OCI-LY7 (cell line): Measurements from ENCODE around the gene VAMP2.

Source experiments
- CTCF ChIP-seq: fragments of 200-600 bp; sonication (generic); conservative IDR thresholded peaks from 2 replicates; pipeline ENCODE4 v1.5.1; 2014; ENCODE audit warnings: mild to moderate bottlenecking, antibody characterized with exemption, low read length, moderate library complexity, mixed read lengths
- EZH2phosphoT487 ChIP-seq: fragments of 200-600 bp; sonication (generic); IDR thresholded peaks from 2 replicates; pipeline ENCODE4 v1.6.1; 2018; ENCODE audit warnings: low read depth, borderline replicate concordance, mild to moderate bottlenecking, mixed run types, antibody characterized with exemption, low read length, moderate library complexity, mixed read lengths

DNA sequence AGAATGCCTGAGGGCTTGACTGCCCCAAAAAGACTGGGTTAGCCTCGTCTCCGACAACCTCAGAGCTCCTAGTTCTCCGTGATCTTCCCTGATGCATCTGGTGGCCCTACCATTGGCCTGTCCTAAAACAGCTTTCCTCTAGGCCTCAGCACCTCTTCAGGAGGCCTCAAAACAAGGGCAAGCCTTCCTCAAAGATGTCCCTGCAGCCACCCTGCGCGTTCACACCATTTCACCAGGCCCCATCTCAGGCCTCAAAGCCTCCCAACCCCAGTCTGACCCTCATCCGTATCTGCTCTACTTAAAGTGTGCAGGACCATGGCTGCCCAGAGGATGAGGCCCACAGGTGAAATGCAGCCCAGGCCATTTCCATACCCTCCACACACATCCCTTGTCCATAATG, 51.8 kb downstream of the VAMP2 start:
- TF ChIP-seq CTCF (no peak), EZH2phosphoT487 (no peak)
